A673 (cell line): ENCODE results near the gene RUSF1. TPM values are rescaled to one million over a fixed set of nuclear protein-coding genes. Genes with fewer than 3 reads are reported as not detected.

Source experiments
- BruUV-seq: library from RNA; stranded (reverse); fragments of 400-500 nt; replicated peaks from 2 replicates; lab custom pipeline; 2021; lab: Mats Ljungman, UMichigan
- CTCF ChIA-PET: fragments of 300-600 bp; sonication (Branson Sonifier 250); formaldehyde crosslinking; loops from one replicate; lab custom pipeline; 2022; ENCODE audit warnings: antibody characterized with exemption; lab: Charles Lee
- POLR2A ChIA-PET: fragments of 300-600 bp; sonication (Branson Sonifier 250); formaldehyde crosslinking; loops from one replicate; lab custom pipeline; 2022; ENCODE audit warnings: antibody characterized with exemption; ENCODE audit not compliant: low non-redundant PET; lab: Charles Lee
- DNase-seq: peaks from one replicate; pipeline ENCODE4 v3.0.0-alpha.2; 2015; ENCODE audit warnings: low spot score
- H3K27ac ChIP-seq: fragments of 200-600 bp; sonication (generic); 2 replicates; pipeline ENCODE4 v1.5.1; 2016; ENCODE audit warnings: mixed run types, low read depth, mild to moderate bottlenecking, mixed read lengths, antibody characterized with exemption, low read length; ENCODE audit not compliant: poor library complexity, severe bottlenecking
- H3K27me3 ChIP-seq: fragments of 200-600 bp; sonication (generic); replicated peaks from 2 replicates; pipeline ENCODE4 v1.6.1; 2017; ENCODE audit warnings: mixed run types, low read depth, mild to moderate bottlenecking, mixed read lengths, antibody characterized with exemption, low read length; ENCODE audit not compliant: insufficient read depth, poor library complexity
- H3K36me3 ChIP-seq: fragments of 200-600 bp; sonication (generic); 2 replicates; pipeline ENCODE4 v1.6.1; 2016; ENCODE audit warnings: mixed run types, mild to moderate bottlenecking, mixed read lengths, antibody characterized with exemption, low read length; ENCODE audit not compliant: insufficient read depth, poor library complexity, severe bottlenecking
- H3K4me1 ChIP-seq: fragments of 200-600 bp; sonication (generic); 2 replicates; pipeline ENCODE4 v1.6.1; 2017; ENCODE audit warnings: mixed run types, mild to moderate bottlenecking, mixed read lengths, antibody characterized with exemption, low read length; ENCODE audit not compliant: insufficient read depth, poor library complexity, severe bottlenecking
- H3K4me3 ChIP-seq: fragments of 200-600 bp; sonication (generic); 2 replicates; pipeline ENCODE4 v1.5.1; 2016; ENCODE audit warnings: low read depth, mixed run types, mild to moderate bottlenecking, mixed read lengths, low read length; ENCODE audit not compliant: poor library complexity, severe bottlenecking
- H3K9me3 ChIP-seq: fragments of 200-600 bp; sonication (generic); 2 replicates; pipeline ENCODE4 v1.6.1; 2016; ENCODE audit warnings: mixed run types, low read depth, mild to moderate bottlenecking, mixed read lengths, antibody characterized with exemption, low read length; ENCODE audit not compliant: poor library complexity, severe bottlenecking
- EZH2 ChIP-seq: fragments of 200-600 bp; sonication (generic); IDR thresholded peaks from 2 replicates; pipeline ENCODE4 v1.6.1; 2017; ENCODE audit warnings: borderline replicate concordance, low read depth, mild to moderate bottlenecking, mixed read lengths, antibody characterized with exemption, low read length; ENCODE audit not compliant: poor library complexity, severe bottlenecking
- intact Hi-C: fragments of 100-400 bp; cut with micrococcal nuclease; formaldehyde crosslinking; loops from one replicate; pipeline ENCODE4 v1.10.0; 2022; ENCODE audit not compliant: unreplicated experiment
- total RNA-seq: library from RNA; stranded (reverse); gene quantifications from 2 replicates; pipeline ENCODE4 v1.2.3, GENCODE V29; 2021
- TF ChIP-seq, protein P1 (sequence below): fragments of 300-800, 200-600 bp; sonication (generic); conservative IDR thresholded peaks from 2 replicates; pipeline ENCODE4 v1.5.1; 2017; ENCODE audit warnings: low read depth, mild to moderate bottlenecking, antibody characterized with exemption, low read length, moderate library complexity, mixed read lengths

Gene RUSF1
- total RNA-seq, 1 experiment from 2014 or later, result 41.9 TPM

DNA sequence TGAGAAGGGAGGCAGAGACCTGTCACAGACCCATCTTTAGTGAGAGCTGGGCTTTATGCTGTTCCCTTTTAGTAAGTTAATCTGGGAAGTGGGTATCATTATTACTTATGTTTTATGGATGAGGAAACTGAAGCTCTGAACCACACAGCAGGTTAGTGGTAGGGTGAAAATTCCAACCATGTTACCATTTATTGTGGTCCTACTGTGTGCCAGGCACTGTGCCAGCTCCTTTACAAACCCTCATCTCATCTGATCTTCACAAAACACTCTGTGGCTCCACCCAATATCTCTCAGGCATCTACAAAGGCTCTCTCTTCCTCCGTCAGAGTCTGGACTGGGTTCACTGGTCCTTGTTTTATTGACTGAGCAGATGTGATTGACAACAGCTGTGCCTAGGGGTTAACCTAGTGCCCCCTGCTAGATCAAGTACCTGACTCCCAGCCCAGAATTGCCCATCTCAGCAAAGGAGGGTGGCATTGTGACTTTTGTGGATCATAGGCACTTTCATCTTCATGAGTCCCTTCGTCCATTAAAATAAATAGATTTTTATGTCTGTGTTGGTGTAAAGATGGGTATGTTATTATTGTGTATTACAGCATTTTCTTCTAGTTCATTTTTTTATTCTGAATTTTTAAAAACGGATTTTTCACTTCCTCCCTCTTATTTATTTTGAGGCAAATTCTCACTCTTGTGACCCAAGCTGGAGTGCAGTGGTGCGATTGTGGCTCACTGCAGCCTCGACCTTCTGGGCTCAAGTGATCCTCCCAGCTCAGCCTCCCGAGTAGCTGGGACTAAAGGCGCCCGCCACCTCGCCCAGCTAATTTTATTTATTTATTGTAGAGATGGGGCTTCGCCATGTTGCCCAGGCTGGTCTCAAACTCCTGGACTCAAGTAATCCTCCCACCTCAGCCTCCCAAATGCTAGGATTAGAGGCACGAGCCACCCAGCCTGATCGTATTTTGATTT lies 33.1 kb downstream of the RUSF1 start:
- TF ChIP-seq, protein P1, sequence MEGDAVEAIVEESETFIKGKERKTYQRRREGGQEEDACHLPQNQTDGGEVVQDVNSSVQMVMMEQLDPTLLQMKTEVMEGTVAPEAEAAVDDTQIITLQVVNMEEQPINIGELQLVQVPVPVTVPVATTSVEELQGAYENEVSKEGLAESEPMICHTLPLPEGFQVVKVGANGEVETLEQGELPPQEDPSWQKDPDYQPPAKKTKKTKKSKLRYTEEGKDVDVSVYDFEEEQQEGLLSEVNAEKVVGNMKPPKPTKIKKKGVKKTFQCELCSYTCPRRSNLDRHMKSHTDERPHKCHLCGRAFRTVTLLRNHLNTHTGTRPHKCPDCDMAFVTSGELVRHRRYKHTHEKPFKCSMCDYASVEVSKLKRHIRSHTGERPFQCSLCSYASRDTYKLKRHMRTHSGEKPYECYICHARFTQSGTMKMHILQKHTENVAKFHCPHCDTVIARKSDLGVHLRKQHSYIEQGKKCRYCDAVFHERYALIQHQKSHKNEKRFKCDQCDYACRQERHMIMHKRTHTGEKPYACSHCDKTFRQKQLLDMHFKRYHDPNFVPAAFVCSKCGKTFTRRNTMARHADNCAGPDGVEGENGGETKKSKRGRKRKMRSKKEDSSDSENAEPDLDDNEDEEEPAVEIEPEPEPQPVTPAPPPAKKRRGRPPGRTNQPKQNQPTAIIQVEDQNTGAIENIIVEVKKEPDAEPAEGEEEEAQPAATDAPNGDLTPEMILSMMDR, result no peak
- TF ChIP-seq EZH2, result no peak
- Histone ChIP-seq H3K27ac (no peak overlapping the region), H3K4me1 (no peaks in the 10 kb centered on the region), H3K9me3 (no peaks in the 10 kb centered on the region), H3K4me3 (no peak overlapping the region), H3K27me3 (no peaks in the 10 kb centered on the region), H3K36me3 (no peaks in the 10 kb centered on the region)
- intact Hi-C loops, result no loop called here
- ChIA-PET POLR2A (no interaction called here), CTCF (no interaction called here)
- DNase-seq, result no peak
- no TSS peak for BruUV-seq

DNA sequence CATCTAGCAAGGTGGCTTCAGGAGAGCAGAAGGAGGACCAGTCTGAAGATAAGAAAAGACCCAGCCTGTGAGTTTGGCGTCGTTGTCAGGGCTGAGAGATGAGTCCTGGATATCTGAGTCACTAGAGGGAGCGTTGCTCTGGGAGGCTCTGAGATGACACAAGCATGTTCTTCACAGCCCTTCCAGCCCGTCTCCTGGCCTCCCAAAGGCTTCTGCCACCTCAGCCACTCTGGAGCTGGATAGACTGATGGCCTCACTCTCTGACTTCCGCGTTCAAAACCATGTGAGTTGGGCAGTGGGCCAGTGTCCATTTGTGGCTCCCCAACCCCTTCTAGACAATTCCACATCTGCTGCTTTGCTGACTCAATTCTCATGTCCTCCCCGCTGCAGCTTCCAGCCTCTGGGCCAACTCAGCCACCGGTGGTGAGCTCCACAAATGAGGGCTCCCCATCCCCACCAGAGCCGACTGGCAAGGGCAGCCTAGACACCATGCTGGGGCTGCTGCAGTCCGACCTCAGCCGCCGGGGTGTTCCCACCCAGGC lies 33.9 kb downstream of the RUSF1 start:
- no peak overlapping the region for H3K27ac ChIP-seq
- DNase-seq, result no peak
- POLR2A ChIA-PET, result no interaction called here
- no peak for TF ChIP-seq EZH2
- TF ChIP-seq, protein P1, result no peak
- no peaks in the 10 kb centered on the region for H3K36me3 ChIP-seq
- no TSS peak for BruUV-seq
- H3K4me3 ChIP-seq, result no peak overlapping the region
- CTCF ChIA-PET, result no interaction called here
- no peaks in the 10 kb centered on the region for H3K4me1 ChIP-seq
- no peaks in the 10 kb centered on the region for H3K9me3 ChIP-seq
- no peaks in the 10 kb centered on the region for H3K27me3 ChIP-seq
- intact Hi-C loops, result no loop called here

DNA sequence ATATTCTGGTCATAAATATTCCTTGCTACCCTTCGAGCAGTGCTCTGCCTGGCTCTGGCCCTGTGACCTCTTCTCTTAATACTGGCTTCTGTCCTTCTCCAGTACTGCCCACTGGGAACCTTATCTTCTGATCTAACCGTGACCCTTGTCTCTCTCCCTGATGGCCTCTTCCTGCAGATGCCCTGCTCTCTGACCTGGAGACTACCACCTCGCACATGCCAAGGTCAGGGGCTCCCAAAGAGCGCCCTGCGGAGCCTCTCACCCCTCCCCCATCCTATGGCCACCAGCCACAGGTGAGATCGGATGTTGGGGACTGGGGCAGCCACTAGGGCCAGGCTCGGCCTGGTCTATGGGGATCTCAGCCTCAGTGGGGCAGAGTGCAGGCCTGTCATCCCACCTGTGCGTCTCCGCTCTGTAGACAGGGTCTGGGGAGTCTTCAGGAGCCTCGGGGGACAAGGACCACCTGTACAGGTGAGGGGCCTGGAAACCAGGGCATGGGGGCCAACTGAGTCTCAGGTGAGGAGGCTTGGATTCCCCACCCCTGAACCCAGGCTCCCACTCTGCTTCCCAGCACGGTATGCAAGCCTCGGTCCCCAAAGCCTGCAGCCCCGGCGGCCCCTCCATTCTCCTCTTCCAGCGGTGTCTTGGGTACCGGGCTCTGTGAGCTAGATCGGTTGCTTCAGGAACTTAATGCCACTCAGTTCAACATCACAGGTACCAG lies 34.8 kb downstream of the RUSF1 start:
- ChIA-PET CTCF (no interaction called here), POLR2A (no interaction called here)
- TF ChIP-seq, protein P1, result no peak
- TF ChIP-seq EZH2, result no peak
- H3K36me3 ChIP-seq, result no peaks in the 10 kb centered on the region
- H3K4me1 ChIP-seq, result no peaks in the 10 kb centered on the region
- no peaks in the 10 kb centered on the region for H3K9me3 ChIP-seq
- H3K4me3 ChIP-seq, result no peak overlapping the region
- intact Hi-C loops, result no loop called here
- no TSS peak for BruUV-seq
- H3K27me3 ChIP-seq, result no peaks in the 10 kb centered on the region
- no peak for DNase-seq
- no peak overlapping the region for H3K27ac ChIP-seq
